Lower lobe of right lung (tissue), 2 donors: ENCODE data around the gene NAA50. TPM values are rescaled to one million over a fixed set of nuclear protein-coding genes. Genes with fewer than 3 reads are reported as not detected.

ENCODE experiments used
- ATAC-seq, 2 donors: fragments of 200-7000 bp; cut with Tn5 transposase; one replicate each; pipeline ENCODE4 v1.9.1; 2020 to 2022; ENCODE audit warnings: mild to moderate bottlenecking in 2 of 2, moderate library complexity in 2 of 2
- DNase-seq: peaks from one replicate; pipeline ENCODE4 v3.0.0-alpha.2; 2020
- H3K27ac ChIP-seq: fragments of 200-600 bp; one replicate; pipeline ENCODE4 v1.8.0; 2022
- H3K27me3 ChIP-seq: fragments of 200-600 bp; one replicate; pipeline ENCODE4 v1.8.0; 2022; ENCODE audit warnings: low read depth
- H3K36me3 ChIP-seq: fragments of 200-600 bp; one replicate; pipeline ENCODE4 v1.8.0; 2022; ENCODE audit warnings: mild to moderate bottlenecking
- H3K4me1 ChIP-seq: fragments of 200-600 bp; one replicate; pipeline ENCODE4 v1.8.0; 2022
- H3K4me3 ChIP-seq: fragments of 200-600 bp; one replicate; pipeline ENCODE4 v1.8.0; 2022; ENCODE audit warnings: mild to moderate bottlenecking
- H3K9me3 ChIP-seq: fragments of 200-600 bp; one replicate; pipeline ENCODE4 v1.8.0; 2022
- CTCF ChIP-seq: fragments of 200-600 bp; IDR thresholded peaks from one replicate; pipeline ENCODE4 v1.8.0; 2022; ENCODE audit warnings: antibody characterized with exemption, mild to moderate bottlenecking
- intact Hi-C: fragments of 100-400 bp; cut with DNase I; formaldehyde crosslinking; loops from one replicate; pipeline ENCODE4 v1.11.0; 2022
- total RNA-seq: library from RNA; stranded (reverse); fragmentation: NEBNext Ultra II Directional; extraction: Animal tissue kit (Norgen Biotek cat#: 25700); gene quantifications from one replicate; pipeline ENCODE4 v1.2.1, GENCODE V29; 2021
- donor health status: DM: no; HTN: yes; CAD: no; lungs with severe emphysema.

Gene NAA50
- total RNA-seq, 1 donor from 2014 or later, result 83.3 TPM

GRCh38 chr3:113764698-113765097 is 18.6 kb upstream of the NAA50 start:
- Histone ChIP-seq H3K9me3 (no peaks in the 10 kb centered on the region), H3K4me3 (no peak overlapping the region), H3K4me1 (no peaks in the 10 kb centered on the region), H3K27ac (no peak overlapping the region), H3K36me3 (no peaks in the 10 kb centered on the region), H3K27me3 (no peaks in the 10 kb centered on the region)
- no peak for DNase-seq
- intact Hi-C loops, result no loop called here
- no peak for TF ChIP-seq CTCF
- no peak for ATAC-seq

GRCh38 chr3:113758389-113759024 is 12.5 kb upstream of the NAA50 start:
- Histone ChIP-seq H3K36me3 (no peaks in the 10 kb centered on the region), H3K27me3 (no peaks in the 10 kb centered on the region), H3K27ac (no peak overlapping the region), H3K9me3 (no peaks in the 10 kb centered on the region), H3K4me3 (no peak overlapping the region), H3K4me1 (no peaks in the 10 kb centered on the region)
- intact Hi-C loops, result no loop called here
- no peak for DNase-seq
- no peak for TF ChIP-seq CTCF
- ATAC-seq, result no peak

GRCh38 chr3:113754494-113755159 is 8.6 kb upstream of the NAA50 start:
- Histone ChIP-seq H3K4me3 (no peak overlapping the region), H3K27ac (no peak overlapping the region), H3K27me3 (no peaks in the 10 kb centered on the region), H3K4me1 (peaks cover 4% of the 10 kb centered on the region), H3K36me3 (no peaks in the 10 kb centered on the region), H3K9me3 (no peaks in the 10 kb centered on the region)
- TF ChIP-seq CTCF, result no peak
- DNase-seq (no peak), ATAC-seq (no peak)
- intact Hi-C loops, result no loop called here

GRCh38 chr3:113753376-113753985 is 7.4 kb upstream of the NAA50 start:
- ATAC-seq (no peak), DNase-seq (no peak)
- no peaks in the 10 kb centered on the region for H3K9me3 ChIP-seq
- peaks cover 13% of the 10 kb centered on the region for H3K4me1 ChIP-seq
- H3K27me3 ChIP-seq, result no peaks in the 10 kb centered on the region
- H3K4me3 ChIP-seq, result no peak overlapping the region
- no peak for TF ChIP-seq CTCF
- intact Hi-C loops, result no loop called here
- no peaks in the 10 kb centered on the region for H3K36me3 ChIP-seq
- no peak overlapping the region for H3K27ac ChIP-seq

- TF ChIP-seq CTCF, result no peak
- Histone ChIP-seq H3K27ac (no peak overlapping the region), H3K36me3 (no peaks in the 10 kb centered on the region), H3K27me3 (no peaks in the 10 kb centered on the region), H3K9me3 (no peaks in the 10 kb centered on the region), H3K4me1 (peaks cover 23% of the 10 kb centered on the region), H3K4me3 (no peak overlapping the region)
- DNase-seq, result no peak
- intact Hi-C loops, result no loop called here
- no peak for ATAC-seq
These were observed 5.1 kb upstream of the NAA50 start for GRCh38 chr3:113751141-113751540.
